Amniotic stem cell (primary cell): ENCODE results near the gene SEL1L.
"Not testable (repeated sequence)": the region's sequence is repeated elsewhere in the genome, so short reads cannot be mapped to it uniquely, and the experiment has no call there.

ENCODE experiments used
- DNase-seq: peaks from one replicate; lab custom pipeline; 2025; lab: John Stamatoyannopoulos, UW

Gene SEL1L

DNA sequence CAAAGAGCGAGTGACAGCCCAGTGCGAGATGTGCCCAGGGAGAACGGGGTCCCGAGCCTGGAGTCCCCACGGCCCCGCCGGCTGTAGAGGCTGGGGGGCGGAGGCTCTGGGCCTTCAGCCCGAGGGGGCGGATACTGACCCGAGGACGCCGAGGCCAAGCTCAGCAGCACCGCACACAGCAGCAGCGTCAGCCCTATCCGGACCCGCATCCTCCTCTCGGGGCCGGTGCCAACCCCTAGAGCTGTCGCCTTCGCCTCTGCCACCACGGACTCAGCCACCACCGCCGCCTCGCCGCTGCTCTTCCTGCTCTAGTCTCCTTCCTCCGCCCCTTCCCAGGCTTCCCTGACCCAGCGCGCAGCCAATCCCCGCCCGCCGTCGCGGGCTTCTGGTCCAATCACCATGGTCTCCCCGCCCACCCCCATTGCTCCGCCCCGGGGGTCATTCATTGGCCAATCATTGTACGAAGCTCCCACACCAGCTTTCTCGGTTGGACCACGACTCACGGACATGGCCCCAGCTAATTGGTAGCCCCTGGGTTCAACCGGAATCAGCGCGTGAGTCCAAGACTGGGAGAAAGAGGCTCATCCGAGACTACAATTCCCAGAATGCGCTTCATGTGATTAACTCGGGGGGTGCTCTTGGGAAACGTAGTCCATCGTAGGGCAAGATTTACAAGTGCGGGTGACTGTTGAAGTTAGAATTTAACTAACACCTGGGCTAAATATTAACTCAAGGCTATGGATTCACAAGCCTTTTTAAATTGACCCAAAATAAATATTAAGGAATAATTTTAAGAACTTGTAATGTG lies at the start of gene SEL1L:
TSS of gene SEL1L (minus strand) at position 318 of the 808 bp plus-strand sequence. CDS start at position 209, 109 bp downstream.
- peak; percentile 100 for DNase-seq

GRCh38 chr14:81582420-81582819 lies 48.8 kb upstream of the SEL1L start:
- no peak for DNase-seq

GRCh38 chr14:81579115-81579514 lies 45.5 kb upstream of the SEL1L start:
- no peak for DNase-seq

DNA sequence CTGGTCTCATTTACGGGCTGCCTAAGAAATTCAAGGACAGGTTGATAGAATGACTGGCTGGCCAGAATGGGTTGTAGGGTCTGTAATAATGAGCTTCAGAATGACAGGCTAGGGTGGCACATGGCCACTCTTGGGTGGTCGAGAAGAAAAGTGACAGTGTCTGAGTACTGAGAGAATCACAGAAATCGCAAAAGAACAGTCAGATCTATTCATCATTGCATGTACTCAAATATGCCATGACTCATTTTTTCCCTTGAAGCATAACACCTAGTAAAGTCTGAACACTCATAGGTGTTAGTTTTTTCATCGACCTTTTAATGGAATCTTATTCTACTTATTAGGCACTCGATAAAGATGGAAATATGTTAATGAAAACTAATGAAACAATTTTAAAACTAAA lies 37.8 kb upstream of the SEL1L start:
- DNase-seq = no peak

DNA sequence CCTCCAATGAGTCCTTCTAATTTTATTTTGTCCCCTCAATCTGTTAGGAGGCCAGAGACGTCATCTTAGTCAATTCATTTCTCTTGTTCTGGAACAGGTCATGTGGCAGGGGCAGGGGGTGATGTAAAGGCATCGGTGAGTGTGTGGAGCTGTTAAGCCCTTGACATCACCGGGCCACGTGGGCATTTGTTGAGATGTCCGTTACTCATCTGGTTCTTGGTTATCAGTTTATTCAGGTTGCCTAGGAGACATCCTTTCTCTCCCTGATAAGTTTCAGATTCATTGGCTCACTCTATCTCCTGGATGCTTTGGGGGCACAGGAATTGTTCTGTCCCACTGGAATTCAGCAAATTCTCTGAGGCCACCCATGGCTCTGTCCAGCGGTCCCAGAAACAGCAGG lies 33.6 kb upstream of the SEL1L start:
- DNase-seq = no peak

DNA sequence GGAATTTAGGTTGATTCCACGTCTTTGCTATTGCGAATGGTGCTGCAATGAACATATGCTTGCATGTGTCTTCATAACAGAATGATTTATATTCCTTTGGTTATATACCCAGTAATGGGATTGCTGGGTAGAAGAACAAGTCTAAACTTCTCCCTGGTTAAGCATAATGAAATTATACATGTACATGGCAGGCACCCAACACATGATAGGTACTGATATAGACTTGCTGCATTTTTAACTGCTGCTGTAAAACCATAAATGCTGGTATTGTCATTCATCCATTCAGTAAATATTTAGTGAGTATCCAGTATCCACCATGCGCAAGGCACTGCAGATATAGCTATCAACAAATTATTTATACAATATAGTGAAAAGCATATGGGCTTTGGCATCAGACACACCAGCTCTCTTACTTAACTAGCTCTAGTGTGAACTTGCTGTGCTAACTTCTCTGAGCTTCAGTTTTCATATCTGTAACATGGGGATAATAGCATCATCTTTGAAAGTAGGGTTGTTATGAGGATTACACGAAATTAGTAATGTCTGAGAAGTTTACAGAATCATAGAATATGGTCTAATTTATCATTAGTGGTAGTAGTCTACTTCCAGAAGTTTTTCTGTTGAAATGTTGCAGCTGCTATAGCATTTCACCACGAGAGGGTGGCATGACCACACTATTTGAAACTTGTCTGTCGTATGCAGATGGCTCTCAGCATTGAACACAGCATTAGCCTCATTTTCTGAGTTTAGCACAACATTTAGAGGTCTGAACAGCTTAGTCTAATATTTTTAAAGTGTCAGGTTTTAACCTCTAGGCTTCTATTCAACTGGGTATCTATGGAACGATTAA lies 32.0 kb upstream of the SEL1L start:
- no peak for DNase-seq

- no peak for DNase-seq
Observed at GRCh38 chr14:81562818-81563217, 29.2 kb upstream of the SEL1L start.

GRCh38 chr14:81561084-81561775 lies 27.6 kb upstream of the SEL1L start:
- no peak for DNase-seq

DNA sequence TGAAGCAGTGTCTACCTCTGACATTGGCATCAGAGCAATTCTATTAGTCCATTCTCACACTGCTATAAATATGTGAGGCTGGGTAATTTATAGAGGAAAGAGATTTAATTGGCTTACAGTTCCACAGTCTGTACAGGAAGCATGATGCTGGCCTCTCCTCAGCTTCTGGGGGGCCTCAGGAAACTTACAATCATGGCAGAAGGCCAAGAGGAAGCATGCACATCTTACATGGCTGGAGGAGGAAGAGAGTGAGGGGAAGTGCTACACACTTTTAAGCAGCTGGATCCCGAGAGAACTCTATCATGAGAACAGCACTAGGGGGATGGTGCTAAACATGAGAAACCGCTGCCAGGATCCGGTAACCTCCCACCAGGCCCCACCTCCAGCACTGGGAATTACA lies 25.7 kb upstream of the SEL1L start:
- no peak for DNase-seq

- no peak for DNase-seq
Observed at GRCh38 chr14:81557146-81557545, 23.5 kb upstream of the SEL1L start.

DNA sequence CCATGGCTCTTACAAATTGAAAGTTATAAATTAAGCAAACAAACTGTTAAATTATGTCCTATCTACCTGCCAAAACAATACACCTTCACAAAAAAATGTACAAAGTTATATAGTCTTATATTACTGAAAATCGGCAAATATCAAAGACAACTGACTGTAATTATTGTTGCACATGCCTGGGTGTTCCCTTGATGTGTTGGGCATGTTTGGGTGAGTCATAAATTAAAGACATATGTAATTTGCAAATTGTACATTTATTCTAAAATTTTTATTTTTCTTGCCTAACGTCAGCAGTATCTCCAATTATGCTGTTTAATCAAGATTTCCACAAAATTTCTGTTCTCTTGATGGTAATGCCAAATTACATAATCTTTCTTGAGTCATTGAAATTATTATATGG lies 22.0 kb upstream of the SEL1L start:
- DNase-seq = no peak

GRCh38 chr14:81555051-81555450 lies 21.4 kb upstream of the SEL1L start:
- DNase-seq = no peak

DNA sequence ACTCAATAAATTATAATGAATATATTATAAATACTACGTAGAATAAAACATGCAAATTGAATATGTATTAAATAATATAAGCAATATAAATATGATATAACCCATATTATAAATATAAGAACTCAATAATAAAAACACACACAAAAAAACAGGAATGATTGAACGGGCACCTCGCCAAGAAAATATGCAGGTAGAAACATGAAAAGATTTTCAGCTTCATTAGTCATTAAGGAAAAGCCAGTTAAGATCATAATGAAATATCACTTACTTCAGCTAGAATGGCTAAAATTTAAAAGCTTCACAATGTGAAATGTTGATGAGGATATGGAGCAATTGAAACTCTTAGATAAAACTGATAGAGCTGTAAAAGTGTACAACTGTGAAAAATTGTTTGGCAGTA lies 17.8 kb upstream of the SEL1L start:
- DNase-seq = no peak

DNA sequence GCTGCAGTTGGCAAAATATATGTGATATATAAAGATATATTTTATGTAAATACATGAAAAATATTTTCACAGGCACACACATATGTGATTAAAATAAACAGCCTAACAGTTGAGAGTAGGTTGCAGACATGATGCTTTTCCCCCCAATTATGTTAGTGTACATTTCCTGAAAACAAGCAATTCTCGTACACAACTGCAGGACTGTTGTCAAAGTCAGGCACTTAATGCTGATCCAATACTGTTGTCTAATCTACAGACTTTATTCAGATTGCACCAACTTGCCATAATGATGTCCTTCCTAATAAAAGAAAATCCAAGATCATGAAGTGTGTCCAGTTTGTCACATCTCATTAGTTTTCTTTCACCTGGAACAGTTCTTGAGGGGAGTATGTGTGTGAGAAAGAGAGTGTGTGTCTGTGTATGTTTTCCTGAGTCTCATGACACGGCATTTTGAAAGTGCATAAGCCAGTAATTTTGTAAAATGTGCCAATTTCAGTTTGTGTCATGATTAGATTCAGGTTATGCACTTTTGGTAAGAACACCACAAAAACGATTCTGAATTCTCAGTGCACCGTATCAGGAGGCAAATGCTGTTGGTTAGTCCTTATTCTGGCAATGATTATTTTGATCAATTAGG lies 16.5 kb upstream of the SEL1L start:
- no peak for DNase-seq

DNA sequence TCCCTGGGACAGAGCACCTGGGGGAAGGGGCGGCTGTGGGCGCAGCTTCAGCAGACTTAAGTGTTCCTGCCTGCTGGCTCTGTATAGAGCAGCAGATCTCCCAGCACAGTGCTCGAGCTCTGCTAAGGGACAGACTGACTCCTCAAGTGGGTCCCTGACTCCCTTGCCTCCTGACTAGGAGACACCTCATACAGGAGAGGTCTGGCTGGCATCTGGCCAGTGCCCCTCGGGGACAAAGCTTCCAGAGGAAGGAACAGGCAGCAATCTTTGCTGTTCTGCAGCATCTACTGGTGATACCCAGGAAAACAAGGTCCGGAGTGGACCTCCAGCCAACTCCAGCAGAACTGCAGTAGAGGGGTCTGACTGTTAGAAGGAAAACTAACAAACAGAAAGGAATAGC lies 7.6 kb upstream of the SEL1L start:
- DNase-seq = not testable (repeated sequence)

- no peak for DNase-seq
Observed at GRCh38 chr14:81537193-81537592, 3.5 kb upstream of the SEL1L start.

DNA sequence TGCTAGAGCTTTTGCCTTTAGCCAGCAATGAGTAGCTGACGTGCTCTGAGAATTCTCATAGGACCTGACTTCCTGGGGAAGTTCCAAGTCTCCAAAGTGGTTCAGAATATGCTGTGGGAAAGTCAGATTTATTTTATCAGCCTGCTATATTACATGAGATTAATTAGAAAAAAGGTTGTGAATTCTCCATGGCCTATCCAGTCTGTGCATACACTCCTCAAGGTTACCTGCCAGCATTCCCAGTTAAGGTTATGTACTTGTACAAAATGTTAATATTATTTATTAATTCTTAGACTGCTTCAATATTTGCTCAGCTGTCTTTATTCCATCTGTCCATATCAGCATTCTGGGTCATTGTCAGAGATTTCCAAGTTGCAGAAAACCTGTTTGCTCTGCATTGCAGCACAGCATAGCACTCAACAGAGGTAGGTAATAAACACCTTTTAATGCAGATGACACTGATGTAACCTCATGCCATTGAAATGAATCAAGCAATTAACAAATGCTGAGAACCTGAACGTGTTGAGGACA lies 2.7 kb upstream of the SEL1L start:
- no peak for DNase-seq

- DNase-seq = no peak
Observed at GRCh38 chr14:81535396-81536164, 1.9 kb upstream of the SEL1L start.

DNA sequence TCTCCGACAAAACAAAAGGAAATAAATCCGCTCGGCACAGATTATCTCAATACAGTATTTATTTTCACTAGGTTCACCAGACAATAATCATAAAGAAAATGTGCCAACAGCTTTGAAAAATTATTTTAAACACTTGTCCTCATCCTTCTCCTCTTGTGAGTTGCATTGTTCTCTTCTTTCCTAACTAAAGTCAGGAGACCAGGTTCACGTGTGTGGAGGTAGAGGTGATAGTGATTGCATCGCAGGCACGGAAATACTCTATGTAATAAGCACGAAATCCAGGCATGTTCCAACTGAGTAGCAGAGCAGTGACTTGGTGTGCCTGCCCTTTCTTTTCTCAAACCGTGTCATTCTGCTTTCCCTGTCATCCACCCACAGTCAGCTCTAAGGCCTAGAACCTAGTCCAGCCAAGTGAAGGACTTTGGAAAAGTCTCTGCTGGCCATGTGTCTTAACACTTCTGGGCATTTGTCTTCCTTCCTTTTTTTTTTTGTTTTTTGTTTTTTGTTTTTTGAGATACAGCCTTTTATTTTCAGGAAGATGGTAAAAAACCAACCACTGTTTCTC lies 939 bp upstream of the SEL1L start:
- DNase-seq = no peak

DNA sequence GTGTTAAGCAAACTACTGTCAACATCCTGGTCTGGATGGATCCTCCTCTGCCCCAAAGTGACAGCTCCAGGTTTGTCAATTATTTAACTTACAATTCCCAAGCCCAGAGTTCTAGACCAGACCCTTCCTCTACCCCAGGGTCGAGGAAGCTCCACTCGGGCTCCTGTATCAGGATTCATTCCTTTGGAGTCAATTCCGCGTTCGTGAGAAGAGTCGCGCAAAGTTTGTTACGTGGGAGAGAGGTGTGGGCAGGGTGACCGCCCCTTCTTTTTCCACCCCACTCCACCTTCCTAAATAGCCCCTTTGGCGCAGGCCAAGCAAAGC lies 479 bp downstream of the SEL1L start:
- no peak for DNase-seq

DNA sequence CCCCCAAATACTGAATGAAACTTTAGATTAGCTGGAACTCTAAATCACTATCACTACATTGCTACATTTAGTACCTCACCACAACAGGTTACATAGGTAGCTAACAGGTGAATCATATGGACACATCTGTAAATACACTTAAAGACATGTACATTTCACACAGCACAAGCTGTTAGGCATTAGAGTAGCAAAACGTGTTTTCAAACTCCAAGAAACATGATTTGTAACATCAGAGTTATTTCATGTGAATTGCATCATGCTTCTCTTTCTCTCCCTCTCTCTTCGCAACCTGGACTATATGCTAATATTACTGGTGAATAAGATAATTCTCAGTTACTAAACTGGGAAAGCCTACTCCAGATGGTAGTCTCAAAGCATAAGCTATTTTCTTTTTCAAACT lies 4.3 kb downstream of the SEL1L start:
- DNase-seq = no peak
